ENCODE results near the gene UTP4. TPM values are rescaled to one million over a fixed set of nuclear protein-coding genes. Genes with fewer than 3 reads are reported as not detected.

The UTP4 gene

Small RNAs within 50 kb of the gene (small RNA-seq; reads per million reads assigned to genes)
- gene RF00019 (ENCODE audit: insufficient read depth) (not detected), gene RNU6-22P (ENCODE audit: insufficient read depth) (not detected)
